Suprapubic skin (tissue), 4 donors: ENCODE data around the gene MISP. TPM values are rescaled to one million over a fixed set of nuclear protein-coding genes. Genes with fewer than 3 reads are reported as not detected.

Experiments
- DNase-seq, 2 donors: peaks; one replicate each; pipeline ENCODE4 v3.0.0-alpha.2; 2019; ENCODE audit warnings: low spot score in 2 of 2
- H3K27ac ChIP-seq: fragments of 200-600 bp; sonication (generic); one replicate; pipeline ENCODE4 v1.5.1; 2019
- H3K27me3 ChIP-seq: fragments of 200-600 bp; sonication (generic); one replicate; pipeline ENCODE4 v1.5.1; 2019
- H3K36me3 ChIP-seq: fragments of 200-600 bp; sonication (generic); one replicate; pipeline ENCODE4 v1.5.1; 2019
- H3K4me1 ChIP-seq: fragments of 200-600 bp; sonication (generic); one replicate; pipeline ENCODE4 v1.5.1; 2019
- H3K4me3 ChIP-seq: fragments of 200-600 bp; sonication (generic); one replicate; pipeline ENCODE4 v1.5.1; 2019; ENCODE audit warnings: mild to moderate bottlenecking
- H3K9me3 ChIP-seq: fragments of 200-600 bp; sonication (generic); one replicate; pipeline ENCODE4 v1.5.1; 2019
- EP300 ChIP-seq: sonication (generic); formaldehyde crosslinking; IDR thresholded peaks from one replicate; pipeline ENCODE4 v1.6.1; 2017; ENCODE audit warnings: antibody characterized with exemption
- POLR2A ChIP-seq, 2 donors: fragments of 450-650 bp; IDR thresholded peaks; one replicate each; pipeline ENCODE4 v1.6.1; 2017; ENCODE audit warnings: antibody characterized with exemption in 2 of 2, mild to moderate bottlenecking in 2 of 2, moderate library complexity in 2 of 2
- POLR2AphosphoS5 ChIP-seq, 3 donors: sonication (generic); formaldehyde crosslinking; IDR thresholded peaks; one replicate each; pipeline ENCODE4 v1.6.1; 2017; ENCODE audit warnings: antibody characterized with exemption in 3 of 3
- WGBS: methylation state at CpG from one replicate; pipeline ENCODE4 v1.1.5; 2018; 5-methylcytosine and 5-hydroxymethylcytosine counted together
- total RNA-seq, 4 donors: library from RNA; depleted of rRNA; stranded (reverse); fragments of >200 nt; gene quantifications; one replicate each; pipeline ENCODE4 v1.1.0, GENCODE V29; 2016
- TF ChIP-seq, protein P1 (sequence below), 2 donors: fragments of 200-600 bp in 1 of 2; fragments of 450-650 bp in 1 of 2; sonication (generic) in 1 of 2; IDR thresholded peaks; one replicate each; pipeline ENCODE4 v1.5.1; 2016 to 2019; ENCODE audit warnings: antibody characterized with exemption in 2 of 2, mild to moderate bottlenecking in 1 of 2, moderate library complexity in 1 of 2

The MISP gene
- total RNA-seq, 4 donors from 2014 or later: 0.60 to 6.5 (median 2.0) TPM; not detected in 1

GRCh38 chr19:807627-808422 is 56.9 kb downstream of the MISP start:
- no peak for DNase-seq
- Histone ChIP-seq H3K27me3 (no peaks in the 10 kb centered on the region), H3K36me3 (peaks cover 94% of the 10 kb centered on the region), H3K9me3 (no peaks in the 10 kb centered on the region), H3K4me3 (no peak overlapping the region), H3K27ac (no peak overlapping the region), H3K4me1 (peaks cover 7% of the 10 kb centered on the region)
- no peak for TF ChIP-seq POLR2AphosphoS5 (IDR thresholded peaks at IDR 0.05)
- TF ChIP-seq POLR2A (IDR thresholded peaks at IDR 0.05): no peak
- TF ChIP-seq, protein P1, sequence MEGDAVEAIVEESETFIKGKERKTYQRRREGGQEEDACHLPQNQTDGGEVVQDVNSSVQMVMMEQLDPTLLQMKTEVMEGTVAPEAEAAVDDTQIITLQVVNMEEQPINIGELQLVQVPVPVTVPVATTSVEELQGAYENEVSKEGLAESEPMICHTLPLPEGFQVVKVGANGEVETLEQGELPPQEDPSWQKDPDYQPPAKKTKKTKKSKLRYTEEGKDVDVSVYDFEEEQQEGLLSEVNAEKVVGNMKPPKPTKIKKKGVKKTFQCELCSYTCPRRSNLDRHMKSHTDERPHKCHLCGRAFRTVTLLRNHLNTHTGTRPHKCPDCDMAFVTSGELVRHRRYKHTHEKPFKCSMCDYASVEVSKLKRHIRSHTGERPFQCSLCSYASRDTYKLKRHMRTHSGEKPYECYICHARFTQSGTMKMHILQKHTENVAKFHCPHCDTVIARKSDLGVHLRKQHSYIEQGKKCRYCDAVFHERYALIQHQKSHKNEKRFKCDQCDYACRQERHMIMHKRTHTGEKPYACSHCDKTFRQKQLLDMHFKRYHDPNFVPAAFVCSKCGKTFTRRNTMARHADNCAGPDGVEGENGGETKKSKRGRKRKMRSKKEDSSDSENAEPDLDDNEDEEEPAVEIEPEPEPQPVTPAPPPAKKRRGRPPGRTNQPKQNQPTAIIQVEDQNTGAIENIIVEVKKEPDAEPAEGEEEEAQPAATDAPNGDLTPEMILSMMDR (IDR thresholded peaks at IDR 0.05): no peak
- no peak for TF ChIP-seq EP300
- 93% methylated on average over 42 of the region's 44 CpGs for WGBS

GRCh38 chr19:808423-808775 is 57.5 kb downstream of the MISP start:
- H3K4me3 ChIP-seq: no peak overlapping the region
- H3K9me3 ChIP-seq: no peaks in the 10 kb centered on the region
- peaks cover 98% of the 10 kb centered on the region for H3K36me3 ChIP-seq
- TF ChIP-seq, protein P1 (IDR thresholded peaks at IDR 0.05): no peak
- H3K27ac ChIP-seq: no peak overlapping the region
- WGBS: 93% methylated on average over 6 of the region's 26 CpGs
- peaks cover 1% of the 10 kb centered on the region for H3K4me1 ChIP-seq
- DNase-seq: no peak
- H3K27me3 ChIP-seq: no peaks in the 10 kb centered on the region

- TF ChIP-seq POLR2AphosphoS5 (IDR thresholded peaks at IDR 0.05) (no peak), EP300 (no peak), POLR2A (IDR thresholded peaks at IDR 0.05) (no peak)
- TF ChIP-seq, protein P1 (IDR thresholded peaks at IDR 0.05): no peak
- WGBS: 87% methylated on average over 25 of the region's 30 CpGs
- H3K4me3 ChIP-seq: no peak overlapping the region
- peaks cover 81% of the 10 kb centered on the region for H3K36me3 ChIP-seq
- H3K27me3 ChIP-seq: no peaks in the 10 kb centered on the region
- H3K4me1 ChIP-seq: no peaks in the 10 kb centered on the region
- H3K9me3 ChIP-seq: no peaks in the 10 kb centered on the region
- H3K27ac ChIP-seq: no peak overlapping the region
- no peak for DNase-seq
Observed at GRCh38 chr19:810077-810855, 59.4 kb downstream of the MISP start.

DNA sequence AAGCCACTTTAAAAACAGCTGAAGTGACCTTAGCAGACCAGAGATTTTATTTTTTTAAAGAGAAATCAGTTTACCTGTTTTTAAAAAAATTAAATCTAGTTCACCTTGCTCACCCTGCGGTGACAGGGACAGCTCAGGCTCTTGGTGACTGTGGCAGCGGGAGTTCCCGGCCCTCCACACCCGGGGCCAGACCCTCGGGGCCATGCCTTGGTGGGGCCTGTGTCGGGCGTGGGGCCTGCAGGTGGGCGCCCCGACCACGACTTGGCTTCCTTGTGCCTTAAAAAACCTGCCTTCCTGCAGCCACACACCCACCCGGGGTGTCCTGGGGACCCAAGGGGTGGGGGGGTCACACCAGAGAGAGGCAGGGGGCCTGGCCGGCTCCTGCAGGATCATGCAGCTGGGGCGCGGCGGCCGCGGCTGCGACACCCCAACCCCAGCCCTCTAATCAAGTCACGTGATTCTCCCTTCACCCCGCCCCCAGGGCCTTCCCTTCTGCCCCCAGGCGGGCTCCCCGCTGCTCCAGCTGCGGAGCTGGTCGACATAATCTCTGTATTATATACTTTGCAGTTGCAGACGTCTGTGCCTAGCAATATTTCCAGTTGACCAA is 60.1 kb downstream of the MISP start:
- DNase-seq: no peak
- Histone ChIP-seq H3K9me3 (no peaks in the 10 kb centered on the region), H3K27me3 (no peaks in the 10 kb centered on the region), H3K27ac (no peak overlapping the region), H3K36me3 (peaks cover 74% of the 10 kb centered on the region), H3K4me1 (no peaks in the 10 kb centered on the region), H3K4me3 (no peak overlapping the region)
- WGBS: 77% methylated on average over 20 of the region's 25 CpGs
- no peak for TF ChIP-seq POLR2A (IDR thresholded peaks at IDR 0.05)
- no peak for TF ChIP-seq POLR2AphosphoS5 (IDR thresholded peaks at IDR 0.05)
- TF ChIP-seq, protein P1 (IDR thresholded peaks at IDR 0.05): no peak
- TF ChIP-seq EP300: no peak

- no peaks in the 10 kb centered on the region for H3K27me3 ChIP-seq
- H3K9me3 ChIP-seq: no peaks in the 10 kb centered on the region
- no peak overlapping the region for H3K27ac ChIP-seq
- no peak for DNase-seq
- 93% methylated on average over 20 of the region's 20 CpGs for WGBS
- no peaks in the 10 kb centered on the region for H3K4me1 ChIP-seq
- peaks cover 68% of the 10 kb centered on the region for H3K36me3 ChIP-seq
- TF ChIP-seq, protein P1 (IDR thresholded peaks at IDR 0.05): no peak
- TF ChIP-seq EP300: no peak
- TF ChIP-seq POLR2AphosphoS5 (IDR thresholded peaks at IDR 0.05): no peak
- H3K4me3 ChIP-seq: no peak overlapping the region
Observed at GRCh38 chr19:811506-812048, 60.7 kb downstream of the MISP start.
